ENCODE data around the gene MLH3. TPM values are rescaled to one million over a fixed set of nuclear protein-coding genes. Genes with fewer than 3 reads are reported as not detected.

Gene MLH3
- total and polyA plus RNA-seq, 9 donors: 14.8 to 36.4 (median 26.2) TPM

- intact Hi-C loops (cut with DNase I): no loop called here
- no peaks in the 10 kb centered on the region for H3K36me3 ChIP-seq
- no peaks in the 10 kb centered on the region for H3K9me3 ChIP-seq
- H3K4me1 ChIP-seq (ENCODE audit: insufficient read depth): peaks cover 4% of the 10 kb centered on the region
- 89 to 97% (median 97%) methylated on average over 4 of the region's 4 CpGs for WGBS, 3 donors
- no peak overlapping the region for H3K27ac ChIP-seq
- TF ChIP-seq EP300 (IDR thresholded peaks at IDR 0.05) (no peak), CTCF (IDR thresholded peaks at IDR 0.05) (no peak)
- DNase-seq: no peak
- H3K4me3 ChIP-seq: no peak overlapping the region
- no peaks in the 10 kb centered on the region for H3K27me3 ChIP-seq
Measured at GRCh38 chr14:75047506-75047905, 3.8 kb downstream of the MLH3 start.

- Histone ChIP-seq H3K4me1 (ENCODE audit: insufficient read depth) (peaks cover 6% of the 10 kb centered on the region), H3K36me3 (no peaks in the 10 kb centered on the region), H3K4me3 (no peak overlapping the region), H3K9me3 (no peaks in the 10 kb centered on the region), H3K27me3 (no peaks in the 10 kb centered on the region), H3K27ac (no peak overlapping the region)
- WGBS, 3 donors: 85 to 91% (median 86%) methylated on average over 3 of the region's 3 CpGs
- intact Hi-C loops (cut with DNase I): no loop called here
- TF ChIP-seq POLR2A (IDR thresholded peaks at IDR 0.05) (no peak), EP300 (IDR thresholded peaks at IDR 0.05) (no peak), CTCF (IDR thresholded peaks at IDR 0.05) (no peak)
- no peak for DNase-seq
Measured at GRCh38 chr14:75046899-75047298, 4.4 kb downstream of the MLH3 start.

GRCh38 chr14:75046275-75046674 lies 5.0 kb downstream of the MLH3 start:
- intact Hi-C loops (cut with DNase I): no loop called here
- H3K36me3 ChIP-seq: no peaks in the 10 kb centered on the region
- peaks cover 6% of the 10 kb centered on the region for H3K4me1 ChIP-seq (ENCODE audit: insufficient read depth)
- no peak for DNase-seq
- TF ChIP-seq EP300 (IDR thresholded peaks at IDR 0.05) (no peak), CTCF (IDR thresholded peaks at IDR 0.05) (no peak), POLR2A (IDR thresholded peaks at IDR 0.05) (no peak)
- no peak overlapping the region for H3K27ac ChIP-seq
- no peak overlapping the region for H3K4me3 ChIP-seq
- H3K27me3 ChIP-seq: no peaks in the 10 kb centered on the region
- H3K9me3 ChIP-seq: no peaks in the 10 kb centered on the region
- WGBS, 3 donors: 91 to 97% (median 96%) methylated on average over 5 of the region's 5 CpGs

- DNase-seq: no peak
- no peak overlapping the region for H3K4me3 ChIP-seq
- H3K9me3 ChIP-seq: no peaks in the 10 kb centered on the region
- intact Hi-C loops (cut with DNase I): no loop called here
- TF ChIP-seq EP300 (IDR thresholded peaks at IDR 0.05) (no peak), POLR2A (IDR thresholded peaks at IDR 0.05) (no peak)
- H3K27me3 ChIP-seq: no peaks in the 10 kb centered on the region
- H3K36me3 ChIP-seq: no peaks in the 10 kb centered on the region
- no peak overlapping the region for H3K27ac ChIP-seq
- WGBS, 3 donors: 87 to 92% (median 90%) methylated on average over 8 of the region's 8 CpGs
- peaks cover 3% of the 10 kb centered on the region for H3K4me1 ChIP-seq (ENCODE audit: insufficient read depth)
Measured at GRCh38 chr14:75044752-75045151, 6.5 kb downstream of the MLH3 start.

GRCh38 chr14:75044322-75044721 lies 6.9 kb downstream of the MLH3 start:
- intact Hi-C loops (cut with DNase I): no loop called here
- Histone ChIP-seq H3K27ac (no peak overlapping the region), H3K27me3 (no peaks in the 10 kb centered on the region), H3K4me1 (ENCODE audit: insufficient read depth) (peaks cover 3% of the 10 kb centered on the region), H3K9me3 (no peaks in the 10 kb centered on the region), H3K4me3 (no peak overlapping the region), H3K36me3 (no peaks in the 10 kb centered on the region)
- 20 to 46% (median 22%) methylated on average over 2 of the region's 2 CpGs for WGBS, 3 donors
- no peak for DNase-seq
- TF ChIP-seq POLR2A (IDR thresholded peaks at IDR 0.05): no peak
- TF ChIP-seq CTCF (IDR thresholded peaks at IDR 0.05): no peak

Data from ovary (tissue), 9 donors.